Heart right ventricle (tissue), 16 donors: ENCODE results near the gene CREBBP. TPM values are rescaled to one million over a fixed set of nuclear protein-coding genes. Genes with fewer than 3 reads are reported as not detected.
A peak's percentile ranks its signal among the peaks of the same experiment; 100 is the strongest.

Experiments
- ATAC-seq, 8 donors: fragments of 200-7000 bp; cut with Tn5 transposase; one replicate each; pipeline ENCODE4 v1.9.1; 2020; ENCODE audit warnings: mild to moderate bottlenecking in 8 of 8, moderate library complexity in 8 of 8, moderate number of reproducible peaks in 1 of 8
- DNase-seq, 2 donors: peaks; one replicate each; pipeline ENCODE4 v3.0.0-alpha.2; 2020
- H3K27ac ChIP-seq, 10 donors: fragments of 200-600 bp; sonication (generic) in 2 of 10; one replicate each; pipeline versions ENCODE4 v1.5.0 to v1.8.0; 2020 to 2022; ENCODE audit warnings: mild to moderate bottlenecking in 3 of 10
- H3K27me3 ChIP-seq, 7 donors: fragments of 200-600 bp; one replicate each; pipeline ENCODE4 v1.8.0; 2021 to 2022; ENCODE audit warnings: mild to moderate bottlenecking in 2 of 7
- H3K36me3 ChIP-seq, 9 donors: fragments of 200-600 bp; sonication (generic) in 1 of 9; one replicate each; pipeline versions ENCODE4 v1.5.0 to v1.8.0; 2020 to 2022; ENCODE audit warnings: mild to moderate bottlenecking in 2 of 9
- H3K4me1 ChIP-seq, 9 donors: fragments of 200-600 bp; sonication (generic) in 1 of 9; one replicate each; pipeline versions ENCODE4 v1.5.0 to v1.8.0; 2020 to 2022; ENCODE audit warnings: mild to moderate bottlenecking in 4 of 9
- H3K4me3 ChIP-seq, 10 donors: fragments of 200-600 bp; sonication (generic) in 2 of 10; one replicate each; pipeline versions ENCODE4 v1.5.0 to v1.8.0; 2020 to 2022; ENCODE audit warnings: mild to moderate bottlenecking in 7 of 10, moderate library complexity in 2 of 10
- H3K9me3 ChIP-seq, 11 donors: fragments of 200-600 bp in 10 of 11; sonication (generic) in 2 of 11; one replicate each; pipeline versions ENCODE4 v1.5.0 to v1.8.0; 2013 to 2022; ENCODE audit warnings: mild to moderate bottlenecking in 2 of 11, control low read depth in 1 of 11, moderate library complexity in 1 of 11
- WGBS, 2 donors: extraction: QIAGEN DNeasy Blood & Tissue Kit; methylation state at CpG; one replicate each; pipeline ENCODE4 v1.1.7; 2013; ENCODE audit warnings: inconsistent platforms in 1 of 2; 5-methylcytosine and 5-hydroxymethylcytosine counted together
- intact Hi-C, 10 donors: fragments of 100-400 bp; cut with DNase I; formaldehyde crosslinking; loops; one replicate each; pipeline versions ENCODE4 v1.11.1 to v1.14.2; 2022
- polyA plus RNA-seq, 2 donors: library from polyadenylated mRNA; stranded (reverse); fragments of 200-250 nt; gene quantifications; one replicate each; pipeline ENCODE4 v1.2.3, GENCODE V29; 2013
- total RNA-seq, 10 donors: library from RNA; stranded (reverse); fragmentation: NEBNext Ultra II Directional in 3 of 10; extraction: Animal tissue kit (Norgen Biotek cat#: 25700) in 3 of 10; gene quantifications; one replicate each; pipeline versions ENCODE4 v1.2.1 to v1.2.4, GENCODE V29; 2021 to 2023
- TF ChIP-seq, protein P1 (sequence below), 9 donors: fragments of 200-600 bp; sonication (generic) in 2 of 9; IDR thresholded peaks; one replicate each; pipeline versions ENCODE4 v1.5.0 to v1.8.0; 2021 to 2022; ENCODE audit warnings: antibody characterized with exemption in 9 of 9, mild to moderate bottlenecking in 5 of 9, moderate library complexity in 1 of 9
- donor health status: Arrhythmogenic right ventricular cardiomyopathy.
- donor health status: ischemic (EF 13 %, LVEDD 7.1; RV severe dilation, severe dysfunction).
- donor health status: healthy with polysubstance abuse.
- donor health status: DM: no; HTN: yes; CAD: no.
- donor health status: DM: no; HTN: no; CAD: no.
- donor health status: ischemic (EF 25% LVEDD 6.9; RV normal size, moderate dysfunction).
- donor health status: ischemic (EF 25% LVEDD 5.7; RV mildly dilated, moderate dysfunction).
- donor health status: healthy.
- donor health status: DM: yes; HTN: yes; CAD: no.
- donor health status: Ischemic cardiomyopathy.
- donor health status: ischemic (EF 35%, LVEDD 5.7; RV mildly dilated, moderate dysfunction).
- donor health status: nonischemic (EF 11% LVEDD 7.7; RV severe dilation, severe dysfunction).
- donor health status: DM: yes; HTN: yes; CAD: no.
- donor health status: PGD.
- donor health status: ischemic (EF 29% LVEDD 5.4; RV normal size, mild dysfunction).
- donor health status: nonischemic (EF 23%, LVEDD 6.1; RV moderate dilation, normal function).

CREBBP gene
- total and polyA plus RNA-seq, 12 donors = 6.3 to 51.5 (median 41.0) TPM

- H3K27me3 ChIP-seq = no peaks in the 10 kb centered on the region
- H3K4me3 ChIP-seq = no peak overlapping the region
- peaks cover 0 to 100% (median 26%) of the 10 kb centered on the region in 9 donors for H3K36me3 ChIP-seq
- intact Hi-C loops = no loop called here
- ATAC-seq (no peak), DNase-seq (no peak)
- H3K4me1 ChIP-seq = peaks cover 0 to 16% (median 0%) of the 10 kb centered on the region in 9 donors
- TF ChIP-seq, protein P1, sequence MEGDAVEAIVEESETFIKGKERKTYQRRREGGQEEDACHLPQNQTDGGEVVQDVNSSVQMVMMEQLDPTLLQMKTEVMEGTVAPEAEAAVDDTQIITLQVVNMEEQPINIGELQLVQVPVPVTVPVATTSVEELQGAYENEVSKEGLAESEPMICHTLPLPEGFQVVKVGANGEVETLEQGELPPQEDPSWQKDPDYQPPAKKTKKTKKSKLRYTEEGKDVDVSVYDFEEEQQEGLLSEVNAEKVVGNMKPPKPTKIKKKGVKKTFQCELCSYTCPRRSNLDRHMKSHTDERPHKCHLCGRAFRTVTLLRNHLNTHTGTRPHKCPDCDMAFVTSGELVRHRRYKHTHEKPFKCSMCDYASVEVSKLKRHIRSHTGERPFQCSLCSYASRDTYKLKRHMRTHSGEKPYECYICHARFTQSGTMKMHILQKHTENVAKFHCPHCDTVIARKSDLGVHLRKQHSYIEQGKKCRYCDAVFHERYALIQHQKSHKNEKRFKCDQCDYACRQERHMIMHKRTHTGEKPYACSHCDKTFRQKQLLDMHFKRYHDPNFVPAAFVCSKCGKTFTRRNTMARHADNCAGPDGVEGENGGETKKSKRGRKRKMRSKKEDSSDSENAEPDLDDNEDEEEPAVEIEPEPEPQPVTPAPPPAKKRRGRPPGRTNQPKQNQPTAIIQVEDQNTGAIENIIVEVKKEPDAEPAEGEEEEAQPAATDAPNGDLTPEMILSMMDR (IDR thresholded peaks at IDR 0.05) = no peak
- no peak overlapping the region for H3K27ac ChIP-seq
- no peaks in the 10 kb centered on the region for H3K9me3 ChIP-seq
- 91 to 92% methylated on average over 9 of the region's 9 CpGs for WGBS, 2 donors
Observed at GRCh38 chr16:3756113-3756512, 124.4 kb downstream of the CREBBP start.

GRCh38 chr16:3755249-3755648 lies 125.3 kb downstream of the CREBBP start:
- peak overlapping the region in 1 of 10 donors; percentile 69 for H3K27ac ChIP-seq

GRCh38 chr16:3754772-3755171 lies 125.7 kb downstream of the CREBBP start:
- Histone ChIP-seq H3K27me3 (no peaks in the 10 kb centered on the region), H3K9me3 (no peaks in the 10 kb centered on the region), H3K36me3 (peaks cover 0 to 100% (median 39%) of the 10 kb centered on the region in 9 donors), H3K4me1 (peaks cover 0 to 16% (median 0%) of the 10 kb centered on the region in 9 donors), H3K27ac (peak overlapping the region in 3 of 10 donors; percentile 51 to 69 (median 57)), H3K4me3 (no peak overlapping the region)
- DNase-seq = no peak
- TF ChIP-seq, protein P1 (IDR thresholded peaks at IDR 0.05) = no peak
- ATAC-seq = no peak
- WGBS, 2 donors = 81 to 82% methylated on average over 5 of the region's 5 CpGs
- intact Hi-C loops = no loop called here

More at GRCh38 chr16:3755249-3755648, 125.3 kb downstream of the CREBBP start:
- H3K9me3 ChIP-seq = no peaks in the 10 kb centered on the region
- DNase-seq (no peak), ATAC-seq (no peak)
- peaks cover 0 to 16% (median 0%) of the 10 kb centered on the region in 9 donors for H3K4me1 ChIP-seq
- no peaks in the 10 kb centered on the region for H3K27me3 ChIP-seq
- H3K36me3 ChIP-seq = peaks cover 0 to 100% (median 35%) of the 10 kb centered on the region in 9 donors
- TF ChIP-seq, protein P1 (IDR thresholded peaks at IDR 0.05) = no peak
- intact Hi-C loops = no loop called here
- H3K4me3 ChIP-seq = no peak overlapping the region
- WGBS, 2 donors = 92 to 93% methylated on average over 4 of the region's 4 CpGs

DNA sequence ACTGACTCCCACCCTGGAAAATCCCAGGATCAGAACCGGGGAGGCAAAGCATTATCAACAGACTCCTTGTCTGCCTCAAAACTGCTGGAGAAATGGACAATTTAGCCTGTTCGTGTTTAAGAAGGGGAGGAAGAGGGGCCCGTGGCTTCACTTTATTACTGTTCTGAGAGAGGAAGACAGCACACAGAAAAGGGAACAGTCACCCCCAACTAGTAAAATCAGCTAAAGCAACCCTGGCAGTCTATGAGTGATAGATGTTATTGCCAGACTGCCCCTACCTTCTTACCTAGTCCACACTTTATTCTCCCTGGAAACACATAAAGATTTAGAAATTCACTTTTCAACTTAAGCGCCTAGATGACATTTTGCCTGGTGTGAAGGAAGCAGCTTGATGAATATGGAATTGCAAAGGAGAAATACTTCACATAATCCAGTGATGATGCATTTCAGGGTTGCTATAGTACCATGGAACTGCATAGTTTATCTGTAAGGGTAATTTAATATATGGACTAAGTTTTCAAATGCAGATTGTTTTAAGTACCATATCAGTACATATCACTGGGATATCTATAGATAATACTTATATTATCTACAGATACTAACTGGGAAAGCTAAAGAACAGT lies 126.3 kb downstream of the CREBBP start:
- Histone ChIP-seq H3K9me3 (no peaks in the 10 kb centered on the region), H3K4me1 (peaks cover 0 to 16% (median 0%) of the 10 kb centered on the region in 9 donors), H3K27ac (peak overlapping the region in 4 of 10 donors; percentile 33 to 69 (median 54)), H3K36me3 (peaks cover 0 to 100% (median 40%) of the 10 kb centered on the region in 9 donors), H3K27me3 (no peaks in the 10 kb centered on the region), H3K4me3 (no peak overlapping the region)
- DNase-seq (no peak), ATAC-seq (peak in 1 of 8 donors; percentile 69)
- TF ChIP-seq, protein P1 (IDR thresholded peaks at IDR 0.05) = no peak
- WGBS, 2 donors = 54 to 67% methylated on average over 4 of the region's 4 CpGs
- intact Hi-C loops = no loop called here
